ENCODE data around the gene OBSCN.

GRCh38 chr1:228350831-228351781 lies 143.3 kb downstream of the OBSCN start:
- TF ChIP-seq POLR2A (IDR thresholded peaks at IDR 0.05) (no peak), CTCF (IDR thresholded peaks at IDR 0.05) (no peak)
